Fibroblast of skin of scalp (primary cell): ENCODE results near the gene RPL32.
"Not testable (repeated sequence)": the region's sequence is repeated elsewhere in the genome, so short reads cannot be mapped to it uniquely, and the experiment has no call there.

Experiments used
- DNase-seq: peaks from one replicate; pipeline ENCODE4 v3.0.0-alpha.2; 2013

The RPL32 gene

GRCh38 chr3:12808587-12808986, 32.8 kb downstream of the RPL32 start:
- DNase-seq = no peak

GRCh38 chr3:12807601-12808359, 33.6 kb downstream of the RPL32 start:
- no peak for DNase-seq

- DNase-seq = no peak
Observed at GRCh38 chr3:12807066-12807465, 34.3 kb downstream of the RPL32 start.

- no peak for DNase-seq
Observed at GRCh38 chr3:12803371-12803770, 38.0 kb downstream of the RPL32 start.

- DNase-seq = no peak
Observed at GRCh38 chr3:12799525-12800440, 41.6 kb downstream of the RPL32 start.

- no peak for DNase-seq
Observed at GRCh38 chr3:12798559-12799179, 42.7 kb downstream of the RPL32 start.

- no peak for DNase-seq
Observed at GRCh38 chr3:12797892-12798558, 43.3 kb downstream of the RPL32 start.

GRCh38 chr3:12797124-12797891, 44.1 kb downstream of the RPL32 start:
- DNase-seq = no peak

- peak; percentile 61 for DNase-seq
Observed at GRCh38 chr3:12796171-12797123, 44.9 kb downstream of the RPL32 start, which contains the start of gene CAND2. Gene CAND2, plus strand, starts transcription at chr3:12796680. Its CDS starts 41 bp downstream, at chr3:12796721.

- no peak for DNase-seq
Observed at GRCh38 chr3:12793701-12794100, 47.7 kb downstream of the RPL32 start.

- no peak for DNase-seq
Observed at GRCh38 chr3:12791430-12791829, 49.9 kb downstream of the RPL32 start.

- DNase-seq = not testable (repeated sequence)
Observed at GRCh38 chr3:12787967-12788690, 53.2 kb downstream of the RPL32 start.

GRCh38 chr3:12787346-12787745, 54.0 kb downstream of the RPL32 start:
- peak; percentile 35 for DNase-seq

GRCh38 chr3:12785096-12785495, 56.3 kb downstream of the RPL32 start:
- no peak for DNase-seq
